GM19455 (cell line): Measurements from ENCODE around the gene BET1L.
A peak's percentile ranks its signal among the peaks of the same experiment; 100 is the strongest.
"Not testable (repeated sequence)": the region's sequence is repeated elsewhere in the genome, so short reads cannot be mapped to it uniquely, and the experiment has no call there.

Source experiments
- ATAC-seq: cut with Tn5 transposase; IDR thresholded peaks from one replicate; pipeline ENCODE4 v1.9.1; 2021; ENCODE audit not compliant: unreplicated experiment

BET1L gene

GRCh38 chr11:197741-198235 is 9.4 kb downstream of the BET1L start:
- ATAC-seq, result no peak

- ATAC-seq, result no peak
Measured at GRCh38 chr11:196786-197731, 10.1 kb downstream of the BET1L start.

GRCh38 chr11:193481-193880 is 13.7 kb downstream of the BET1L start:
- not testable (repeated sequence) for ATAC-seq

DNA sequence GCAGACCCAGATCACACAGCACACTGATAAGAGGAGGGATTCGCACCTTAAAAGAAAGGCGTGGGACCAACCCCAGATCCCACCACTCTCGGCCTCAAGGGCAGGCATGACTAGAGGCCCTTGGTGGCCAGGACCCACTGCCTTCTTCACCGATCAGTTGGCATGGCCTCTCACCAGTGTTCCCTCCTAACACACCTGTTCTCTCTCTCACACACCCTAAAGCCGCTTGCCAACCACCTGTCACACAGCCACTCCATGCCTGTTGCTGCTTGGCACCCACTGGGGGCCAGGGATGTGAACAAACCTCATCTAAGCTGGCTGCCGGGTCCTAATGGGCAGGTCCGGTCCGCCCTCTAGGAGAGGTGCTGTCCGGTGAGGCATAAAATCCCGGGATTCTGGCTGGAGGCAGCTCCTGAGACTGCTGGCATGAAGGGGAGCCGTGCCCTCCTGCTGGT is 14.5 kb downstream of the BET1L start, which contains the start of gene SCGB1C1:
Gene SCGB1C1, plus strand, starts transcription at position 405 of the 455 bp plus-strand sequence. Its CDS starts 22 bp downstream, at position 427.
- not testable (repeated sequence) for ATAC-seq

DNA sequence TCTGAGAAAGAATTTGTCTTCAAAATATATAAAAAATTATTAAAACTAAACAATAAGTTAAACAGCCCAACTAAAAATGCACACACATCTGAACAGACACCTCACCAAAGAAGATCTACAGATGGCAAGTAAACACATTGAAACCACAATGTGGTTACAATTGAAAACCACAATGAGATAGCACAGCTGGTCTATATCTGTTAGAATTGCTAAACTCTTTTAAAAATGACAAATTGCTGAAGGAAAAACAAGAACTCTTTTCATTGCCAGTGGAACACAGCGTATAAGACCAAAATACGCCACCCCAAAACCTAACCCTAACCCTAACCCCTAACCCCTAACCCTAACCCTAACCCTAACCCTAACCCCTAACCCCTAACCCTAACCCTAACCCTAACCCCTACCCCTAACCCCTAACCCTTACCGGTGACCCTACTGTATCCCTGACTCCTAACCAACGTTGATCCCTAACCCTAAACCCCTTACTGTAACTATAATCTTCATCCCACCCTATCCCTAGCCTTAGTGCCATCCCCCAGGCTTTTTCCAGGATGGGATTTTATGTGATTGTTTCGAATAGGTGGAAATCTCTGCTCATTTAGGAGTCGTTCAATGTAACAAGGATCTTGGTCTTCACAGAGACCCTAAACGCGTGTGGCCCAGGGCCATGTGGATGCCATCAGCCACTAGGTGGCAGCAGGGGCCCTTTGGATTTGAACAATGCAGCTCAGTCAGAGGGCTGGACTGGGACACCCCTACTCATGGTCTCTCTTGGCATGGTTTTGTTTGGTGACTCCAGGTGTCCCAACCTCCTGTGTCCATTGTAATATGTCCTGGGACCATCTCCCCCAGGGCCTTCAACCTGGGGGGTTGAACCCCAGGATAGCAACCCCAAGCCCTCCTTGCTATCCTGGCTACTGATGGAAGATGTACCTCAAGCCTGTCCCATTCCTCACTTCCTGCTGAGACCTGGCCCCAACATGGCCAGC is 15.4 kb downstream of the BET1L start:
- ATAC-seq, result not testable (repeated sequence)

DNA sequence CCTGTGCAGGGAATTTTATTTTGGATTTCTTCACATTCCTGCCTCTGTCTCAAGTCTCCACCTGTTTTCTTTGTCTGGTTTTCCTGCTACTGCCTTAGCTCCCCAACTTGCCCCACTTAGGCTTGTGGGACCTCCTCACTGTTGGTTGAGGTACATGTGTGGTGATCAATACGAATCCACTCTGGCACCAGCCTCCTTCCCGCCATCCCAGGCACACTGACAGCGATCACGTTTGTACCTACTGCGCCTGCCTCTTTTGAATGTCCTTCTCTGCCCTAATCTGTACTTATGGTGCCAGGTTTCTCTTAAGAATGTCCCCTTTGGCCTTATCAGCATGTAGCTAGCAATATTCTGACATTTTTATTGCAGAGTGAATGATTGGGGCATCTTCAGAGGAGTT is 16.7 kb downstream of the BET1L start:
- not testable (repeated sequence) for ATAC-seq

DNA sequence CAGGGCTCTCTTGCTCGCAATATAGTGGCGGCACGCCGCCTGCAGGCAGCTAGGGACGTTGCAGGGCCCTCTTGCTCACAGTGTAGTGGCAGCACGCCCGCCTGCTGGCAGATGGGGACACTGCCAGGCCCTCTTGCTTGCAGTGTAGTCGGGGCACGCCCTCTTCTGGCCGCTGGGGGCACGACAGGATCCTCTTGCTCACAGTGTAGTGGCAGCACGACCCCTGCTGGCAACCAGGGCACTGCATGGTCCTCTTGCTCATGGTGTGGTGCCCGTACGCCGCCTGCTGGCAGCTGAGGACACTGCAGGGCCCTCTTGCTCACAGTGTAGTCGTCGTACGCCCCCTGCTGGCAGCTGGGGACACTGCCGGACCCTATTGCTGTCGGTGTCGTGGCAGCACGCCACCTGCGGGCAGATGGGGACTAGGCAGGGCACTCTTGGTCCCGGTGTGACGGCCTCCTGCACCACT is 17.3 kb downstream of the BET1L start:
- peak; percentile 78 for ATAC-seq

DNA sequence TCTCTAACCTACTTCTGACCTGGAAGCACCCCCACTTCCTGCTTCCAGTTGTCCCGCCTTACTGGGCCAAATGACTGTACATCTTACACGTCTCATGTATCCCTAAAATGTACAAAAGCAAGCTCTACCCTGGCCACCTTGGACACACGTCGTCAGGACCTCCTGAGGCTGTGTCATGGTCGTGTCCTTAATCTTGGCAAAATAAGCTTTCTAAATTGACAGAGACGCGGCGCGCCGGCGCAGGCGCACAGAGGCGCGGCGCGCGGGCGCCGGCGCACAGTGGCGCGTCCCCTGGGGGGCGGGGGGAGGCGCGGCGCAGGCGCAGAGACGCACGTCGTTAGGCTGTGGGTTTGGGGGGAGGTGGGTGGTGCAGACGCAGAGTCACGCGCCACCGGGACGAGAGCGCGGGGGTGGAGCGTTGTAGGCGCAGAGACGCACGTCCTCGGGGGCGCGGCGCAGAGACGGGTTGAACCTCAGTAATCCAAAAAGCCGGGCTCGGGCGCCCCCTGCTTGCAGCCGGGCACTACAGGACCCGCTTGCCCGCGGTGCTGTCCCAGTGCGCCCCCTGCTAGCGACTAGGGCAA is 17.9 kb downstream of the BET1L start:
- ATAC-seq, result peak; percentile 21

DNA sequence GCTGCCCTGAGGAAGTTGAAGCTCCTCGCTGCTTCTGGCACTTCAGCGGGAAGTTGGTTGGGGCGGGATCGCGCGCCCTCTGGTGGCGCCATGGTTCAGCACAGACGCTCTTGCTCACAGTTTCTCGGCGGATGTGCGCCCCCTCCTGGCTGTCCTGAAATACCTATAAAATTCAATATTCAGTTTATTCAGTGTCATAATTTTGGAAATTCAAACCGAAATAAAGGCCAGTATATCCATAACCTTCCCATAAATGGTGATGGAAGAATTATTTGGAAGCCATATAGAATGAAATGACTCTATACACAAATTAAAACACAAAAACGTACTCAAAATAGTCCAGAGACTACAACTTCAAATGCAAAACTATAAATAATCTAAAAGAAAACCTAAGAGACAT is 27.0 kb downstream of the BET1L start:
- ATAC-seq, result not testable (repeated sequence)
